Measurements from ENCODE around the gene JAZF1.
"Not testable (repeated sequence)": the region's sequence is repeated elsewhere in the genome, so short reads cannot be mapped to it uniquely, and the experiment has no call there.

The JAZF1 gene

DNA sequence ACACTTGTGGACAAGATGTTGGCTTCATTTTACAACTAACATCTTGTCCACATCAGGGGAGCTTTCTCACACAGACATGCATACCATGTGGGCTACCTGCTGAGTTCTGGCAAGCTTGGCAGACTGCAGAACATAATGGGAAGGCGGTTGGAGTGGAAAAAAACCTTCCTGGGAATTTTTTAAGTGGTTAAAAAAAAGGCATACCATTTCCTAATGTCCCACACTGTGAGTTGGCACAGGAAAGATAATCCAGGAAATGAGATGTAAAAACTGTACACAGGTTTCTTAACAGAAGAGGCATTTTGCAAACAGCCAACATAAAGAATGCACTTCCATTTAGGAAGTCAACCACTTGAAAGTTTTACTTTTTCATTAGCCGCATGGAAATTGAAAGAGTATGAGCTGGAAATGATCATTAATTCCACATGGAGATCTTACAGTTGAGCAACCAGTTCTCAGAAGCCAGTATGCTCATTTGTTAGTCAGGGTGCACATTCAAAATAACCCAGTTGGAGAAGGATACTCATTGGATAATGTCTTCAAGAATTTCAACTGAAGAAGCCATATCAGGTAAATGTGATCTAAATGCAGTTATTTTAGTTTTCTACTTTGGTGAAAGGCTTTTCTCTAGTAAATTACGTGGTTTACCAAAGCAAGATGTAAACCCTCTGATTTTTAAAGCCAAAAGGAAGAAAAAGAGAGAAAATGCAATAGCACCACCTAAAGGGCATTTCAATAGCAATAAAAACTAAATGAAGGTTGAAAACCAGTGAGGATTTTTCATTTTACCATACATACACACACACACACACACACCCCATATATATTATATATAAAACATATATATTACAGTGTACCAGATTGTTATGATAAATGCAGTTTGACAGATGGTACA lies 246.7 kb downstream of the JAZF1 start:
- ATAC-seq, result no peak

DNA sequence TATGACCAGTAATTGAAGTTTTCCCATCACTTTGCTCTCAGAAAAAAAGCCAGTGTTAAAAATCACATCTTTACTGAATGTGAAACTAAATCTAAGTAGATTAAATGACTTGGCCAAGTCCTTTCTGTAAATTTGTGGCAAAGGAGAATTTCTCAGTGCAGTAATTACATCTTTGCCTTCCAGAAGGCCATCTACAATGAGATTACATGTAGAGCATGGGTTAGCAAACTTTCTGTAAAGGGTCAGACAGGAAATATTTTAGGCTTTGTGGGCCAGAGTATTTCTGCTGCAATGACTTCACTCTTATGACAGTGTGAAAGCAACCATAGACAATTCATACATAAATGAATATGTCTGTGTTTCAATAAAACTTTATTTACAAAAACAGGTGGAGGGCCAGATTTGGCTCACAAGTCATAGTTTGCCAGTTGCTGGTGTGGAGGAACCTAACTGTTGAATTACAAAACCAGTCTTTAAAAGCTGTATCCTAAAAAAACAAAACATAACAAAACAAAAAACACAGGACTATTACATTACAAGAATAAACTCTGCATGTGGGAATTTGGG lies 249.6 kb downstream of the JAZF1 start:
- ATAC-seq, result no peak

DNA sequence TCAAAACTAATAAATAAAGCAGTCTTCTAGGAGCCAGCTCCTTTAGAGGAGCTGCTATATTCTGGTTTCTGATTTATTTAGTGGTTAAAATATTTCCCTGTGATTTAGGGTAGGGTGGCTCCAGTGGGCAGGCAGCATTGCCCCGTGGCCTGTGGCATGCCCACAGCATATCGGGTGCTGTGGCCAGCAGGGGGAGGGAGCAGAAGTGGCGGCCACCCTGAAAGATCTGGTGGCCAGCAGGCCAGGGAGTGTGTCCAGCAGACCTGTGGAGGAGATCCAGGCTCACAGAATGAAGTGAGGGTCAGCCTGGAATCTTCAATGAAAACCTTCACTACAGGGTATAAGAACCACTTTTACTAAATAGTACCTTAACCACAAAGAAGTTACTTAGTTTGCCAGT lies 251.5 kb downstream of the JAZF1 start:
- ATAC-seq, result no peak

DNA sequence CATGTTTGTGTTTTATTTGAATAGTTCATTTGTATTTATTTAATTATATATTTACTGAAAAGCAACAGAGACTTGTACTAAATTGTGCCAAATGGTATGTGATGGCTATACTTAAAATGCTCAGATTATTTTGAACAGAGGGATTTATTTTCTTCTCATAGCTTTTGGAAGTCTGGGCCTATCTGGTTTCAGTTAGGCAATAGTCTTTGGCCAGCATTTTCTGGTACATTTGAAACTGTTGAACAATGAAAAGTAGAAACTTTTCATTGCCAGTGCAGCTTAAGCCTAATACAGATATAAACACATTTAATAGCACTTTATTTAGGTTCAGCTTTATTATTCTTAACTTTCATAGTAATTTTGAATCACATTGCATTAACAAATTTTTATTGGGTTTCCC lies 252.6 kb downstream of the JAZF1 start:
- no peak for ATAC-seq

DNA sequence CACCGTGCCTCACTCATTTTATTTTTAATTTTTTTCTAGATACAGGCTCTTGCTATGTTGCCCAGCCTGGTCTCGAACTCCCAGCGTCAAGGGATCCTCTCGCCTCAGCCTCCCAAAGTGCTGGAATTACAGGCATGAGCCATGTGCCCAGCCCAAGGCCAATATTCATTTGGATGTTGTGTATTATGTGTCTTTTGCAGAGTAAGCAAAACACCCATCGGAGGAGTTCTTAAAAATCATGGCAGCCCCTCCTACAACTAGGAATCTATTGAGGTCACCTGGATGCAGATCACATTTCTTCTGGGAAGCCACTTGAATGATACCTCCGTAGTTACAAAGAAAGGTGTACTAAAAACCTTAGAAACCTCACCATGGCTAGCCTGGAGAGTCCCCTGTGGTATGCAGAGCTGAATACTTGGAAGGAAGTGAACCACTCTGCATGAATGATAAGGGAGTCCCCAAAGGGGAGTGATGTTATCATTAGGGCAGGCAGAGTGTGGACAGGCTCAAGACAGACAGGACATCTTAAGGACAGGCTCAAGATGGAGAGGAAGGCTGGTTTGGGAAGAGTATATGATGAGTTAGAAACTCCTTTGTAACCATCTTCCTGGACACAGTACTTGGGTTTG lies 254.9 kb downstream of the JAZF1 start:
- ATAC-seq, result peak; percentile 68 to 70

DNA sequence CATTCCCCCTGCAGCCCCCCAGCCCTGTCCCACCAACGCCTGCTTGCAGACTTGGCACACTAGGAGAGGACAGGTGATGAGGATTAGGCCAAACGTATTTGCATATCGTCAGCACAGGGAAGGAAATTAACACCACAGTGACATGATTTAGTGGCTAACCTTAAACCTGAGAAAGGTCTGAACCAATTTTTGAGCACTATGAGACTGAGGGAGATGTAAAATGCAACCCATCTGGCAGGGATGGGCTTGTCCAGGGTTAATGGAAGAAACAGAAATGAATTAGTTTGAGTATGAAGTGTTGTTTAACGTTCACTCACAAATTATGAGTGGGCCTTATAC lies 257.0 kb downstream of the JAZF1 start:
- no peak for ATAC-seq

DNA sequence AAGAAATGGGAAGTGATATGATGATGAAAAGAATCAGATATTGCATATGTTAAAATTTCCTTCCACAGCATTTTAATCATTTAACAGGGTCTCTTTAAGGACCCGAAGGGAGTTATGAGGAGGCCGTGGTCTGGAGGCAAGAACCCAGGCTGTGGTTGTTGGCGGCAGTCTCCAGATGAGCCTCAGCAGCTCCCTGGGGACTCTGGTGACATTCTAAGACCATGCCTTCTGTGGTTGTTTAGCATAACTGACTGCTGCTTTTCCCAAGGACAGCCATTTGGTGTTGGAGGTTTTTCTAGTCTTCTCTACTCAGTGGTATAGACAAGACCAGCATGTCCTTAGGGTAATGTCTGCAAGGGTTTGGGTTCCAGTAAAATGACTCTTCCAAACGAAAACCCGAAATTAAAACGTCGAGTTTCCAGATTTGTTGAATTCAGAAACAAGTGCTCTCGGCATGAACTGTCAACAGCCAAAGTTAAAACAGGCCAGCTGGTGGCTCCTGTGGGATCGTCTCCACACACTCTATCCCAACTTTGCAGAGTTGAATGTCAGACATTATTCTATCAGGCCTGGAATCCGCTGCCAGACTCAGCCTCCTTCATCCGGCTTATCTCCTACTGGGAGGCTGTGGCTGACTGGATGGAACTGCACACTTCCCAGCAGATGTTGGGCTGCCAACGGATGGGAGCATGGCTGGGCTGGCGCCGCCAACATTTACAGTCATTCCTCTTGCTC lies 257.5 kb downstream of the JAZF1 start:
- ATAC-seq, result peak in 1 of 2 donors; percentile 28

DNA sequence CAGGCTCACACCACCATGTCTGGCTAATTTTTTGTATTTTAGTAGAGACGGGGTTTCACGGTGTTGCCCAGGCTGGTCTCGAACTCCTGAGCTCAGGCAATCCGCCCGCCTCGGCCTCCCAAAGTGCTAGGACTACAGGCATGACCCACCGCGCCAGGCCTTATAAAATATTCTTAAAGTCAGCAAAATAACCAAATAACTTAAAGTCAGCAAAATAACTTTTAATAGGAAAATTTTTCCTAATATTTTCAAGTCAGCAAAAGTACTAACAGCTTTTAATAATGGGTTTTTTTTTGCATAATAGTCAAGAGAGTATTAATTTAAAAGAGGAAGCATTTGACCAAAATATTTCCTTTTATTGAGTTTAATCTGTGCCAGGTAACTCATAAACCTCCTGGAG lies 258.2 kb downstream of the JAZF1 start:
- ATAC-seq, result not testable (repeated sequence)

DNA sequence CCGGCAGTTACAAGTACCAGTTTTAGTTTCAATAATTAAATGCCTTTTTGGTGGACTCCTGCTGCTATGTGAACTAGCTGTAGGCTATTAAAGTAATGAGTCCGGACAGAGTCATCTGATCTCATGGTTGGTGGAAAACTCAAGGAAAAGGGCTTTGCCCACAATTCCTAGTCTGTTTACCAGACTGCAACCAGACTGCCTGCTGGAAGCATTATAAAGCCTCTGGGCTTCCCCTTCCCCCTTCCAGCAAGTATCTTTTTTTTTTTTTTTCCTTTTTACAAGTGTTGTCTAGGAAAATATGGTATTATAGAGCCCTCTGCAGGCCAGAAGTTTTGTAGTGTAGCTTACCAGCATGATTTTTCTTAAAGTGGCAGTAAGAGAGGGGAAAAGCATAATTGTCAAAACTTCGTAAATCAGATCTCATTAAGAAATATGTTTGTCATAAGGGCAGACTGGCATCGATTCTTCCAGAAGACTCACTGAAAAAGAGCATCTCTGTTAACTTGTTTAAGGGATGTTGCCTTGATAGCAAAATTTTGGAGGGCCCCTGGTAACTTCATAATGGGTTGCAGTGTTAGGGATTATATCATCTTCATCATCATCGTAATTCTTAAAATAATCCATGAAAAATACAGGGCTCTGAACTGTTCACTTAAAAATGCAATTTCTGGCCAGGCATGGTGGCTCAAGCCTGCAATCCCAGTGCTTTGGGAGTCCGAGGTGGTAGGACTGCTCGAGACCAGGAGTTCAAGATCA lies 259.3 kb downstream of the JAZF1 start:
- no peak for ATAC-seq

DNA sequence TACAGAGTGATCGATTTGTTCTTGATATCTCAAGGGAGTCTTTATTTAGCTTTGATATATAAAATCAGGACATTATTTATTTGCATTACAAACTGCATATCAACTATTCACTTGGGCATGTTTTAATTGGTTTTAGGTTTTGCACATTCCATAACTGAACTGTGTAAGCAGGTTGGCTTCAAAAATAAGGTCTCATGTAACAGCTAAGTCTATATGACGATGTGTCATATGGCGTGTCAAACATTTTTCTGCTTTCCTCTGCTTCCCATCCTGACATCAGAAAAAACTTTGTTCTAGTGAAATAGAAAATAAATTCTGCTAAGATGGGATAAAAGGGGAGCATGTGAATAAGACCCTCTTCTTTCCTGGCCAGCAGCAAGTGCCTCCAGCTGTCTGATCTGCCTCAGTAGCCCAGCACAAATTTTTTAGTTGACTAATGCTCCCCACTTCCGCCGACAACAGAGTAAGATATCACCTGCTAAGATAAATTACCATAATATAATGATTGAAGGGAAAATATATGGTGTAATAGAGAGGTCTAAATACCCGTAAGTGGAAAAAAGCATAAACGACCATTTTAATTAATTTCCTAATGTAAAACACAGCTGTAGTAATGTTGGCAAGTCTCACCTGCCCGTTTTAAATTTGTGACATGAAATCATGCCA lies 260.2 kb downstream of the JAZF1 start:
- no peak for ATAC-seq

DNA sequence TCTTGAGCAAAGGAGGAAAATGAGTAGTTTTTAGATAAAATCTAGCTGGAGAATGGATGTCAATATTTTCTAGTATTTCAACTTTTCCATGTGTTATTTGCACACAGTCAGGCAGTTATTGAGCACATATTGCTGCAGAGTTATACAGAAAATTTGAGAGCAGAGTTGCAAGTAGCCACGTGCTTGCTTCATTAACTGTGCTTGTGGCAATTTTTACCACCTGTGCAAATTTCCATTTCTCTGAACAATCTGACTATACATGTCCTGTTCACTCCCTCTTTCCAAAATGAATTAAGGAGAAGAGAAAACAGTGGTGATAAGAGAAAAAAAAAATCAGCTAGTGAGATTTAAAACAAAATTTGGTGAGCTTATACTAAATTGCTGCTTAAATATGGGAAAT lies 262.1 kb downstream of the JAZF1 start:
- ATAC-seq, result no peak

DNA sequence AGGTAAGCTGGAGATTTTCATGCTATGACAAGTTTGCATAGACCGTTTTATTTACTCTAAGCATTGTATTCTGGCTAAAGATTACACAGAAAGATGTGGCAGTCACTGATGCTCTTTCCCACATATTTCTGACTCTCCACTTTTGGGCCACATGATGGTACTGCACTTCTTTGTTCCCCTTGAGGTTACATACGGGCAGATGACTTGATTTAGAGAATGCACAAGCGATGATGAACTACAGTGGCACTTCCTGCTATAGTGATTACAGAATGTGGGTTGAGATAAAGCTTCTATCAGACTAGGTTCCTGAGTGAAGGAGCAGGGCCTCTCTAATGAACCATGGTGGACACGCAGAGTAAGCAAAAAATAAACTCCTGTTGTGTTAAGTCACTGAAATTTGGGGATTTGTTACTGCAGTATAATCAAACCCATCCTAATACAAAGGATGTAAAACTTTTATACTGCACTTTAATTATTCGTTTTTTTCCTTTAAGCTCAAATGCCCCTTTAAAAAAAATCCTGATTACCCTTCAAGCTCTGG lies 262.8 kb downstream of the JAZF1 start:
- no peak for ATAC-seq

DNA sequence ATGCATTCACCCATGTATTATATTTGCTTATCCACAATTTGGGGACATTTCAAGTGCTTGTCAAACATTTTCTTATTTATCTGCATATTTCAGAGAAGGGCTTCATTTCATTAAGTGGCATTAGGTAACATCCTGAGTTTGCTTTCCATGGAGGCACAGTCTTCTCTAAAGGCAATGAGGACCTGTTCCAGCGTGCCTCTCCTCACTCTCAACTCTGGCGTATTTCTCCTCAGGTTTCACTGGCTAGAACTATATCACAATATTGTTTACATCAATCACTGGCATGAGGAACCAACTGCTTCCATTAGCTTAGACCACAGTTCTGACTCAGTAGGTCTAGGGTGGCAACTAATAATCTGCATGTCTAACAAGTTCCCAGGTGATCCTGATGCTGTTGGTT lies 263.5 kb downstream of the JAZF1 start:
- no peak for ATAC-seq

DNA sequence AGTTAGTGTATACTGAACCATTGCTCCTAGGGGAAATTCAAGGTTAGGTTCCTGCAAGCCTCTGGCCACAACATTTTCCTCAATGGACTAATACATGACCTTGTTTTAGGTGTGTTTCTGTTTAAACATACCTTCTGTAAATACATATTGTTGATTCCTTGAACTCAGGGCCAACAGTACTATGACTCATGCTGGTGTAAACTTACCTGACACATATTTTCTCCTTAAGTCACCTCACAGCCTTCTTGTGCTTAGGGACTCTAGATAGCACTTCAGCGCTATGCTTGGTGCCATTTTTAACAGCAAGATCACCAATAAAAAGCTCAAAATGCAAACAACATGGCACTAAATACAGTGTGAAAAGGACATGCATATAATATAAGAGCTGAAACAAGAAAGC lies 264.2 kb downstream of the JAZF1 start:
- ATAC-seq, result no peak

DNA sequence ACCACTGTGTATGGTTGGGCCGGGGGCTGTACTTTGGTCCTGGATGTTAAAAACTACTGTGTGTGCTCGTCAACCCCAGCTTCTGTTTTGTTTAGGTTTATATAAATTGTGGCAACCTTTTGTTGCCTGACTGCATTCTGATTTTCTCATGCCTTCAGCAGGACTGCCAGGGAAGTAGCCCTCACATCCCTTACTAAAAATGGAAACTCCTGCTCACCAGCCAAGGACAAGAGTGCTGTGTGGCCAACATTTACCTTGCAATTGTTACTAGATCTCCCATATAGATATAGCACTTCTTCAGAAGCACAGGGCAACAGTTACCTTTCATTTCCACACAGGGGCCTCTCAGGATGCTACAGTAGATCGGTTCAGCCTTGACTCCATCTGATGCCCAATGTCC lies 266.2 kb downstream of the JAZF1 start:
- no peak for ATAC-seq

DNA sequence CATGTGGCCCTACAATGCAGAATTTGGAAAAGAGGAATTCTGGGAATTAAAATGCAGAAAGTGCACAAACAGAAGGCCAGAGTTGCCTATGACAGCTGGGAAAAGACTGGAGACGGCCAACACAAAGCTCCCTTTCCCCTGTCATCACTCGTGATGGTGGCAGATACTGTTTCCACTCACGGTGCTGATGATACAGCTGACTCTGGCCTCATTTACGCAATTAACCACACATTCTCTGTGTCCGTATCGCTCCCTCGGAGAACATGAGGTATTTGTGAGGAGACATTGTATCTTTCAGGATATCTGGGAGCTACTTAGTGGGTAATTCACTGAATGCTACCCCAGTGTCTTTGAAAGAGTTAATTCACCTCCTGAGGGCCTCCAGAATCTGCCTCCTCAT lies 267.8 kb downstream of the JAZF1 start:
- no peak for ATAC-seq

DNA sequence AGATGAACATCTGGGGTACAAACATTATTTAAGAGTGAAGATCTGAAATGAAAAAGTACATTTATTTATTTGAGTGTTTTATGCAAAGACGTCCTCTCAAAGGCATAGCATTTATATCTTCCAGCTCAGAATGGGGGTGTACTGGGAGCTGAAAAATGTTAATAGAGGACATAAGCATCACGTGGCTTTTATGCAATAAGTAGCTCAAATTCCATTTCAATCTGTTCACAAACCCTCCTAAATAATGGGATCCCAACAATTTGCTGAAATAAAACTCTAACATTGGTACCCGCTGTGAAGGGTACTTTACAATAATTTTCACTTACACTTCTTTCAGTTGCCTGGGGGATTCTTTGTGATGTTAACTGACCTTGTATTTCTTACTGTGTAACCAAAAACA lies 268.7 kb downstream of the JAZF1 start:
- no peak for ATAC-seq

DNA sequence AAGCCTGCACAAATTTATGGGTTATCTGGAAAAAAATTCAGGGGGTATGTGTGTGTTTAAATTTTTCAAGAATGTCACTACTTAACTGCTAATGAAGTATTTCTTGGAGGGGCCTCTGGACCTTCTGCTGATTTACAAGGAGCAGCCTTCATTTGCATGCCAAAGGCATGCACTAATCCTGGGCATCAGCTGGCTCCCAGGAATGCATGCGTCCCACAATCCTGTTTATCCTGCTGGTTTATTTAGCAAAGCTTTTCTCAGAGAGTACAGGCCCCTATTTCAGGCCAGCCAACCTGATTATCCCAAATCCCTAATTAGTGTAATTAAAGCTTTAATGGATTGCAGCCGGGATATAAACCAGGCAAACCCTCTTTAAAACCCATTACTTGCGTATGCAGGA lies 270.3 kb downstream of the JAZF1 start:
- no peak for ATAC-seq

DNA sequence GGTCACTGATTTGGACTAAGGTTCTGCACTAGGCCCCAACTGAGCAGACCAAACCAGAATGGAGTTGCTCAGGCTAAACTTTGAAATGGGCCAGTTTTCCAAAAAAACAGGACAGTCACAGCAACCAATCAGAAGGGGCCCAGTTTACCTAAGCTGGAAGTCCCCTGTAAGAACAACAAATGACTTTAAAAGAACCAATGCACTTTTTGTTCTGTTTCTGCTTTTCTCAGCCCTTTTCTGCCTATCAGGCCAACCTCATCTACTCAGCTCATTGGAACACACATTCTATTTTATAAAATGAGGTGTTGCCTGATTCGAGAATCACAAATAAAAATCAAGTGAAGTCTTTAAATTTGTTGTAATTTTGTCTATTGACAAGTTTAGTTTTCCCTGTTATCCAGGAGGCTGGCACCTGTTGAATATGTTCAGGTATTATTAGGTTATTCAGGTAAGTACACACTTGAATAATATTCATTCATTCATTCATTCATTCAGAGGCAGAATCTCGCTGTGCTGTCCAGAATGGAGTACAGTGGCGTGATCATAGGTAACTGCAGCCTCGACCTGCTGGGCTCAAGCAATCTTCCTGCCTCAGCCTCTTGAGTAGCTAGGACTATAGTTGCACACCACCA lies 271.9 kb downstream of the JAZF1 start:
- ATAC-seq, result no peak

DNA sequence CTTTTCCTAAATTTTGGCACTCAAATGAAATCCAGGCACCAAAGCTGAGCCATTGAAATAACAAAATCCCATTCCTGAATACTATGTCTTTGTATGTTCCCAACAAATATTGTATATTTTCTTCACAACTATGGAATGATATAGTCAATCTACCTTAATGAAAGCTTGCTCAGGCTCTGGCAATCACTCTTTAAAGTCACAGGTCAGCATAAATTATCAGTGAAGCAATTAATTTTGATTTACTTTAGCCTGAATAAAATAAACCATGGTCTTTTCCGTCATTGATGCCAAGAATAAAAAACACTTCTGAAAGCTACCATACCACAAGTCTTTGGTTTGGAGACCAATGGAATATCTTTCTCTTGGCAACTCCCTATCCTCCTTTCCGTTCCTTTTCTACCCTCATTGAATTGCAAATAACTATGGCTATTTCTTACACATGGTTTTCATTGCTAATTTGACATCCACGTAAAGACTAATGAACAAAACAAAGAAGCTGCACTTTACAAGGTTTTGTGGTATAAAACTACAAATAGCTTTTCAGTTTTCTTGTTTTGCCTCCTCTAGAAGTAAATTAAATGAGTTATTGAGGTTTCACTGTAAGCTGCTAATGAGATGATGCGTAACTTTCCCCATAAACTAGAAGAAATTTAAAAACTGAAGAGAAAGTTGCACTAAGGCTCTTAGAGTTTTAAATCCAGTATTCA lies 274.1 kb downstream of the JAZF1 start:
- no peak for ATAC-seq

DNA sequence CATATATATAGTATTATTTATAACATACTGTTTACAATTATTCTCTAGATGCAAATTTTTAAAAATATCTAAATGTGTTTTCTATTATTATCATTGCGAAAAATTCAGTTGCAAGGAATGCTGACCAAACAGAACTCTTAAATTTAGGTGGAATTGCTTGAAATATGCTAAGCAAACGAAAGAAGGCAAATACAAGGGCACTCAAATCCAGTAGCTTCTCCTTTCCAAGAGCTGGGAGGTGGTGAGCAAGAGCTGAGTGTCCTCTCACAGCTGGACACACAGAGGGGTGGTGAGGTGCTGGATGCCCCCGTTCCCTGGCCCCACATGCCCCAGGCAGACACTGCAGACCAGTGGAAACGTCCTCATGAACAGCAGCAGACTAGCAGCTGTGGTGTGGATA lies 274.6 kb downstream of the JAZF1 start:
- ATAC-seq, result no peak

Data from activated CD4-positive, CD25-positive, alpha-beta regulatory T cell treated with anti-CD3 and anti-CD28 coated beads, Interleukin-2, amount 50 U/mL, for 24 hours (primary cell).